ENCODE results near the gene GPC6.

DNA sequence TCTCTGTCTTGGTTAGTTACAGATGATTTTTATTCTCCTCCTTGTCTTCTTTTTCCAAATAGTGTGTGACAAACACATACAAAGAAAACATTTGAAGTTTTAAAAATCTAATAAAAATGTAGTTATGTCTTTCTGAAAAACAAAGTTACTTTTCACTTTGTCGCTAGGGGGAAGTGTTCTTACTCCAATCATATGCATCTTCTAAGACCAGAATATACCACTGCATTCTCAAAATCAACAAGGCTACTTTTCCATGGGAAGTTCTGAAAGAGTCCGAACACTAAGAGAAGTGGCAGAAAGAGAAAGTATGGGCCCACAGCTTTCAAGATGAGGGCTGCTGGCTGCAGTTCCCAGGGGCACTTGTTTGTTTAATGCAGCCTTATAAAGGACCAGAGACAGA is 1043.9 kb downstream of the GPC6 start:
- TF ChIP-seq, protein P1, sequence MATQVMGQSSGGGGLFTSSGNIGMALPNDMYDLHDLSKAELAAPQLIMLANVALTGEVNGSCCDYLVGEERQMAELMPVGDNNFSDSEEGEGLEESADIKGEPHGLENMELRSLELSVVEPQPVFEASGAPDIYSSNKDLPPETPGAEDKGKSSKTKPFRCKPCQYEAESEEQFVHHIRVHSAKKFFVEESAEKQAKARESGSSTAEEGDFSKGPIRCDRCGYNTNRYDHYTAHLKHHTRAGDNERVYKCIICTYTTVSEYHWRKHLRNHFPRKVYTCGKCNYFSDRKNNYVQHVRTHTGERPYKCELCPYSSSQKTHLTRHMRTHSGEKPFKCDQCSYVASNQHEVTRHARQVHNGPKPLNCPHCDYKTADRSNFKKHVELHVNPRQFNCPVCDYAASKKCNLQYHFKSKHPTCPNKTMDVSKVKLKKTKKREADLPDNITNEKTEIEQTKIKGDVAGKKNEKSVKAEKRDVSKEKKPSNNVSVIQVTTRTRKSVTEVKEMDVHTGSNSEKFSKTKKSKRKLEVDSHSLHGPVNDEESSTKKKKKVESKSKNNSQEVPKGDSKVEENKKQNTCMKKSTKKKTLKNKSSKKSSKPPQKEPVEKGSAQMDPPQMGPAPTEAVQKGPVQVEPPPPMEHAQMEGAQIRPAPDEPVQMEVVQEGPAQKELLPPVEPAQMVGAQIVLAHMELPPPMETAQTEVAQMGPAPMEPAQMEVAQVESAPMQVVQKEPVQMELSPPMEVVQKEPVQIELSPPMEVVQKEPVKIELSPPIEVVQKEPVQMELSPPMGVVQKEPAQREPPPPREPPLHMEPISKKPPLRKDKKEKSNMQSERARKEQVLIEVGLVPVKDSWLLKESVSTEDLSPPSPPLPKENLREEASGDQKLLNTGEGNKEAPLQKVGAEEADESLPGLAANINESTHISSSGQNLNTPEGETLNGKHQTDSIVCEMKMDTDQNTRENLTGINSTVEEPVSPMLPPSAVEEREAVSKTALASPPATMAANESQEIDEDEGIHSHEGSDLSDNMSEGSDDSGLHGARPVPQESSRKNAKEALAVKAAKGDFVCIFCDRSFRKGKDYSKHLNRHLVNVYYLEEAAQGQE (tag by site-specific recombination; IDR thresholded peaks at IDR 0.05), result no peak
- TF ChIP-seq ZNF23 (tag by site-specific recombination; IDR thresholded peaks at IDR 0.05; ENCODE audit: borderline replicate concordance), result no peak
